Brain microvascular endothelial cell (primary cell): ENCODE data around the gene CCDC6.
"Not testable (repeated sequence)": the region's sequence is repeated elsewhere in the genome, so short reads cannot be mapped to it uniquely, and the experiment has no call there.

Source experiments
- DNase-seq: peaks from one replicate; pipeline ENCODE4 v3.0.0-alpha.2; 2020
- H3K27ac ChIP-seq: fragments of 250-450 bp; sonication (Bioruptor Pico); 2 replicates; pipeline ENCODE4 v1.5.1; 2020; ENCODE audit warnings: mild to moderate bottlenecking, moderate library complexity
- H3K27me3 ChIP-seq: fragments of 250-450 bp; sonication (Bioruptor Pico); replicated peaks from 2 replicates; pipeline ENCODE4 v1.5.1; 2020; ENCODE audit warnings: mild to moderate bottlenecking
- H3K36me3 ChIP-seq: fragments of 250-450 bp; sonication (Bioruptor Pico); replicated peaks from 2 replicates; pipeline ENCODE4 v1.5.1; 2020; ENCODE audit warnings: mild to moderate bottlenecking
- H3K4me3 ChIP-seq: 2 replicates; pipeline ENCODE4 v1.5.1; 2011; ENCODE audit warnings: low read depth, mild to moderate bottlenecking, control low read depth, low read length, moderate library complexity
- CTCF ChIP-seq: IDR thresholded peaks from 2 replicates; pipeline ENCODE4 v1.5.1; 2011; ENCODE audit warnings: low read depth, mild to moderate bottlenecking, moderate library complexity, low read length, control low read depth, inconsistent platforms; ENCODE audit errors: missing control alignments
- in situ Hi-C: cut with HindIII; loops from 2 replicates; pipeline ENCODE4 v1.10.0; 2017; ENCODE audit warnings: low sequenced_read_pairs, low pct_ligation_motif_present

The CCDC6 gene

GRCh38 chr10:59945590-59945989, 39.2 kb upstream of the CCDC6 start:
- TF ChIP-seq CTCF = no peak
- in situ Hi-C loops = no loop called here
- Histone ChIP-seq H3K4me3 (no peak overlapping the region), H3K27ac (no peak overlapping the region), H3K36me3 (no peaks in the 10 kb centered on the region), H3K27me3 (no peaks in the 10 kb centered on the region)
- DNase-seq = no peak

- no peak for DNase-seq
- no peak for TF ChIP-seq CTCF
- in situ Hi-C loops = no loop called here
- no peak overlapping the region for H3K27ac ChIP-seq
- H3K27me3 ChIP-seq = no peaks in the 10 kb centered on the region
- no peak overlapping the region for H3K4me3 ChIP-seq
- no peaks in the 10 kb centered on the region for H3K36me3 ChIP-seq
These were observed 38.1 kb upstream of the CCDC6 start for GRCh38 chr10:59944339-59944935.

GRCh38 chr10:59942556-59942955, 36.2 kb upstream of the CCDC6 start:
- in situ Hi-C loops = no loop called here
- Histone ChIP-seq H3K36me3 (no peaks in the 10 kb centered on the region), H3K27me3 (no peaks in the 10 kb centered on the region), H3K4me3 (no peak overlapping the region), H3K27ac (no peak overlapping the region)
- no peak for DNase-seq
- no peak for TF ChIP-seq CTCF

- in situ Hi-C loops = no loop called here
- H3K27ac ChIP-seq = no peak overlapping the region
- no peak for DNase-seq
- H3K4me3 ChIP-seq = no peak overlapping the region
- H3K36me3 ChIP-seq = no peaks in the 10 kb centered on the region
- TF ChIP-seq CTCF = no peak
- no peaks in the 10 kb centered on the region for H3K27me3 ChIP-seq
These were observed 31.4 kb upstream of the CCDC6 start for GRCh38 chr10:59937720-59938119.

GRCh38 chr10:59934701-59935100, 28.3 kb upstream of the CCDC6 start:
- no peak overlapping the region for H3K27ac ChIP-seq
- no peak overlapping the region for H3K4me3 ChIP-seq
- no peaks in the 10 kb centered on the region for H3K36me3 ChIP-seq
- in situ Hi-C loops = no loop called here
- TF ChIP-seq CTCF = no peak
- H3K27me3 ChIP-seq = no peaks in the 10 kb centered on the region
- DNase-seq = no peak

GRCh38 chr10:59930788-59931521, 24.6 kb upstream of the CCDC6 start:
- in situ Hi-C loops, H3K27ac ChIP-seq, DNase-seq, H3K4me3 ChIP-seq, H3K36me3 ChIP-seq, H3K27me3 ChIP-seq: not testable (repeated sequence)
